Transverse colon (tissue), 3 donors: ENCODE data around the gene CLSTN2.

Experiments used
- CTCF ChIP-seq, 5 experiments: fragments of 200-600 bp in 3 of 5; fragments of 450-650 bp in 2 of 5; sonication (generic) in 3 of 5; IDR thresholded peaks; 1 replicate in 2 of 5; 2 replicates in 3 of 5; pipeline ENCODE4 v1.5.1; 2016 to 2017; ENCODE audit warnings: antibody characterized with exemption in 5 of 5, inconsistent platforms in 3 of 5, mild to moderate bottlenecking in 2 of 5, moderate library complexity in 1 of 5
- POLR2A ChIP-seq: fragments of 450-650 bp; IDR thresholded peaks from one replicate; pipeline ENCODE4 v1.6.1; 2016; ENCODE audit warnings: antibody characterized with exemption, mild to moderate bottlenecking, moderate library complexity

GRCh38 chr3:140246578-140246977, 311.6 kb downstream of the CLSTN2 start:
- TF ChIP-seq CTCF (IDR thresholded peaks at IDR 0.05), result no peak
- no peak for TF ChIP-seq POLR2A
